Choroid plexus epithelial cell (primary cell): ENCODE measurements around the gene RASGEF1C.

Experiments
- DNase-seq: peaks from one replicate; pipeline ENCODE4 v3.0.0-alpha.2; 2010; ENCODE audit warnings: low read depth
- H3K4me3 ChIP-seq: 2 replicates; pipeline ENCODE4 v1.5.1; 2011; ENCODE audit warnings: low read depth, mild to moderate bottlenecking, control low read depth, low read length, moderate library complexity
- TF ChIP-seq, protein P1 (sequence below): conservative IDR thresholded peaks from 2 replicates; pipeline ENCODE4 v1.5.1; 2011; ENCODE audit warnings: low read depth, mild to moderate bottlenecking, control low read depth, inconsistent platforms, low read length, moderate library complexity

The RASGEF1C gene

DNA sequence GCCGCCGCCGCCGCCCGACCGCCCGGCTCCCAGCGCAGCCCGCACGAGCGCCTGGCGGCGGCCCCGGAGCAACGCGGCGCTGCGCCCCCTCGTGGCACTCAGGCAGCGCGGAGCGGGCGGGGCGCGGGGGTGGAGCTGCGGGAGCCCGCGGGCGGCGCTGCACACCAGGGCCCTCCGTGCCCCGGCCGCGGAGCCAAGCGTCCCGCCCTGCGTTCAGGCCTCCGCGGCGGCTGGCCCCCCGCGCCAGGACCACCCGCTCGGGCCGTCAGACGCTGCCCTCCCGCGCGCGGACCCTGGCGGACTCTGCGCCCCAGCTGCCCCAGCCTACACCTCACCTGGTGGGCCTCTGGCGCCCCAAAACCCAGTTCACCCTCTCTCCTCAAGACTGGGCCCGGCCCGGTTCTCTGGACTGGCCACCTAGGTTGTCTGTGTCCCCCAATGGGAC is at the start of gene RASGEF1C:
Gene RASGEF1C, minus strand, starts transcription at position 75 of the 445 bp plus-strand sequence. CDS start 71,159 bp downstream, outside the sequence.
- H3K4me3 ChIP-seq, result peak within 1 kb of the TSS; percentile 32
- DNase-seq, result peak; percentile 67

DNA sequence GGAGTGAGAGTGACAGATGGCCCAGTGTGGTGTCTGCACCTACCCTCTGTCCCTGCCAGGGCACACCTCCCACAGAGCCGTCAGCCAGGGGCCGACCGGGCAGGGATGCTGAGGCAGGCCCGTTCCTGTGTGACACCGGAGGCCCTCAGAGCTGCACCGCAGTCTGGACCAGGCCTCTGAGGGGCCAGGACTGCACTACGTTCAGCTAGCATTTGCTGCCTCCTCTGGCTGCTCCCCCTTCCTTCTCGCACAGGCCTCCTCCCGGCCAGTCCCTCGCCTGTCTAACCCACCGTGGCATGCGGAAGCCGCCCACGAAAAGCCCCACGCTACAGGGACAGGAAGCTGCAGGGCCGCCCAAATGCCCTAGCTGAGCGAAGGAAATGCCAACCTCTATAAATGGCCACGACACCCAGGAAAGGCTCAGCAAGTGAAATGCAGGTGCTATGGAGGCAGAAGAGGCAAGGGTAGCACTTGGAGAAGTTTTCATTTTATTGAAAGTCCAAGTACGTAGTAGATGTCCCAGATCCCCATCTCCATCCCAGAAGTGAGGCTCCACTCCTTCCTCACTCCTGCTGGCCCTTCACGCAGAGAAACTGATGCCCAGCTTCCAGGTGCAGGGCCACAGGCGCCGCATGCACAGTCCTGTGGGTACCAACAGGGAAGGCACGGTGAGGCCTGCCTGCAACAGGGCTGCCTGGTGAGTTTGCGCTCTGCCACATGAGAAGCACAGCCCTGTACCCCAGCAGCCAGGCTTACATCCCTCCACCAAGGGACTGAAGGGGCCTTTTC is 44.2 kb upstream of the RASGEF1C start:
- H3K4me3 ChIP-seq, result no peak overlapping the region
- TF ChIP-seq, protein P1, sequence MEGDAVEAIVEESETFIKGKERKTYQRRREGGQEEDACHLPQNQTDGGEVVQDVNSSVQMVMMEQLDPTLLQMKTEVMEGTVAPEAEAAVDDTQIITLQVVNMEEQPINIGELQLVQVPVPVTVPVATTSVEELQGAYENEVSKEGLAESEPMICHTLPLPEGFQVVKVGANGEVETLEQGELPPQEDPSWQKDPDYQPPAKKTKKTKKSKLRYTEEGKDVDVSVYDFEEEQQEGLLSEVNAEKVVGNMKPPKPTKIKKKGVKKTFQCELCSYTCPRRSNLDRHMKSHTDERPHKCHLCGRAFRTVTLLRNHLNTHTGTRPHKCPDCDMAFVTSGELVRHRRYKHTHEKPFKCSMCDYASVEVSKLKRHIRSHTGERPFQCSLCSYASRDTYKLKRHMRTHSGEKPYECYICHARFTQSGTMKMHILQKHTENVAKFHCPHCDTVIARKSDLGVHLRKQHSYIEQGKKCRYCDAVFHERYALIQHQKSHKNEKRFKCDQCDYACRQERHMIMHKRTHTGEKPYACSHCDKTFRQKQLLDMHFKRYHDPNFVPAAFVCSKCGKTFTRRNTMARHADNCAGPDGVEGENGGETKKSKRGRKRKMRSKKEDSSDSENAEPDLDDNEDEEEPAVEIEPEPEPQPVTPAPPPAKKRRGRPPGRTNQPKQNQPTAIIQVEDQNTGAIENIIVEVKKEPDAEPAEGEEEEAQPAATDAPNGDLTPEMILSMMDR, result no peak
- no peak for DNase-seq

More for the DNA sequence above, at the start of gene RASGEF1C:
- TF ChIP-seq, protein P1, result peak; percentile 40

DNA sequence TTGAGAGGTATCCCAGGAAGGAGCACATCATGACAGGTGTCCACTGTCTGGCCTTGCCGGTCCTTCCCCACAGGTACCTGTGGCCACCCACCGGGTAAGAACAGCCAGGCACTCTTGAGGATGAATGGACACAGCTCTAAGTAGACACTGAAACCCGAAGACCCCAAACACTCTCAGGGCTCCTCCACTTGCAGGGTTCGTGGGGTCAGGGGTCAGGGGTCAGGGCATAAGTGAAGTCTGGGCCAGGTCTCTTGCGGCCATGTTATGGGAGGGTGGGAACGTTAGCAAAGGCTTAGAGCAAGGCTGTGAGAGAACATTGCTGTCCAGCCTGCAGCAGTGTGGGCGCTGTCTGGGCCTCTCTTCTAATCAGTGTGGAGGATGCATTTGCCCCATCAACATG is 42.9 kb upstream of the RASGEF1C start:
- H3K4me3 ChIP-seq, result no peak overlapping the region
- TF ChIP-seq, protein P1, result no peak
- DNase-seq, result no peak

DNA sequence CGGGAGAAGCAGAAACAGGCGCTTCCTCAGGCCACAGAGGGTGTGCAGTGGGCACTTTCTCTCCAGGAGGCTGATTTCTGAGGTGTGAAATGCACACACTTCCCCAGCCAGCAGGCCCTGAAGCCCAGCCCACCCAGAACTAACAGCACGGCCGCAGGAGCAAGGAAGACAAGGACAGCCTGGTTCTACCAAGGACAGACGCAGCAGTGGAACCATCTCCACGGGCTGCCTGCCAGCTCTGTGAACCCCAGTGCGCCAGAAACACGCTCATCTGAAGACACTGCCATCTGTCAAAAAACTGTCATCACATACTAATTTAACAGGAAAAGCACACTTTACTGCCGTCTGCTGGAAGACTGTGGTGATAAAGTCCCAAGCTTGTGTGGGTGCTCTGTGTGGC is 42.1 kb upstream of the RASGEF1C start:
- DNase-seq, result no peak
- no peak overlapping the region for H3K4me3 ChIP-seq
- TF ChIP-seq, protein P1, result no peak

DNA sequence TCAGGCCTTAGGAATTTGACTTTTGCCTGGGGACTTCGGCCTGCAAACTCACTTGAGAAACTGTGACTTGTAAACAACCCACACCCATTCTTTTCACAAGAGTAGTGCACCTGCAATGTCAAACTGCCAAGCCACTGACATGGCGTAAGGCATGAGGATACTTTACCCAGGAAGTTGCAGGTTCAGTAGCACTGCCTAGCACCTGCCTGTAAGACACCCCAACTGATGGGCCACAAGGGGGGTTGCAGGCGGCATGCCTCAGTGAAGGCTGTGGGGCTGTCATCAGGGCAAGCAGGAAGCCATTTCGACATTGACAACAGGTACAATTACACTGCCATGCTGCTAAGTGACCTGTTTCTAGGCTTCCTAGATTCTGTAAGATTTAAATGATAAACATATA is 41.3 kb upstream of the RASGEF1C start:
- DNase-seq, result no peak
- TF ChIP-seq, protein P1, result no peak
- H3K4me3 ChIP-seq, result no peak overlapping the region

DNA sequence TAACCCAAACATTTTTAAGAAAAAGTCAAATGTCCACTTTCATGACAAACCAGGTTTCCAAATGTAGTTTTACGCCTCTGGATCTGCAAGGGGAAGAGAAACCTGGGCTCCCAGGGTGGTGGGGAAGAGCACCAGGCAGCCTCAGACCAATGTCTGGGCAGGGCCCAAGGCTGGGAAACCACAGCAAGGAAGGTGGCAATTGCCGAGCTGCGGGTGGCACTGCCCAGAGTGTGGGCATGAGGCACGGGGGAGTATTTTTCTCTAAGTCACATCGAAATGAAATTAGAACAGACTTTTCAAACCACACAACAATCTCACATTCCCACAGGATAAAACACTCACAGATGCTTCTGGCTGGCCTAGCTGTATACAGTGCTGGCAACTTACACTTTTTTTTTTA is 32.6 kb upstream of the RASGEF1C start:
- DNase-seq, result no peak
- TF ChIP-seq, protein P1, result no peak

DNA sequence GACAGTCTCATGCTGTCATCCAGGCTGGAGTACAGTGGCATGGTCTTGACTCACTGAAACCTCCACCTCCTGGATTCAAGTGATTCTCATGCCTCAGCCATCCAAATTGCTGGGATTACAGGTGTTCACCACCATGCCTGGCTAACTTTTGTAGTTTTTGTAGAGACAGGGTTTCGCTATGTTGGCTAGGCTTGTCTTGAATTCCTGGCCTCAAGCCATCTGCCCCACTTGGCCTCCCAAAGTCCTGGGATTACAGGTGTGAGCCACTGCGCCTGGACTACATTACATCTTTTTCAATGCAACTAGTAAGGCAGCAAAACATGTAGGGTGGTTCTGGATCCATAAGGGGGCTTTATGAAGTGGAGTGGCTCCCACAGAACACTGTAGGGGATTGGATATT is 29.6 kb upstream of the RASGEF1C start:
- no peak for DNase-seq
- TF ChIP-seq, protein P1, result no peak
- no peak overlapping the region for H3K4me3 ChIP-seq

More for the DNA sequence above, 32.6 kb upstream of the RASGEF1C start:
- no peak overlapping the region for H3K4me3 ChIP-seq
